Eye (tissue), 1 donor: Measurements from ENCODE around the gene ATP11A.
A peak's percentile ranks its signal among the peaks of the same experiment; 100 is the strongest.
"Not testable (repeated sequence)": the region's sequence is repeated elsewhere in the genome, so short reads cannot be mapped to it uniquely, and the experiment has no call there.

Source experiments
- DNase-seq: peaks from one replicate; pipeline ENCODE4 v3.0.0-alpha.2; 2015

ATP11A gene

GRCh38 chr13:112671359-112671758 lies 18.5 kb upstream of the ATP11A start:
- peak; percentile 30 for DNase-seq

GRCh38 chr13:112672651-112673284 lies 17.1 kb upstream of the ATP11A start:
- no peak for DNase-seq

DNA sequence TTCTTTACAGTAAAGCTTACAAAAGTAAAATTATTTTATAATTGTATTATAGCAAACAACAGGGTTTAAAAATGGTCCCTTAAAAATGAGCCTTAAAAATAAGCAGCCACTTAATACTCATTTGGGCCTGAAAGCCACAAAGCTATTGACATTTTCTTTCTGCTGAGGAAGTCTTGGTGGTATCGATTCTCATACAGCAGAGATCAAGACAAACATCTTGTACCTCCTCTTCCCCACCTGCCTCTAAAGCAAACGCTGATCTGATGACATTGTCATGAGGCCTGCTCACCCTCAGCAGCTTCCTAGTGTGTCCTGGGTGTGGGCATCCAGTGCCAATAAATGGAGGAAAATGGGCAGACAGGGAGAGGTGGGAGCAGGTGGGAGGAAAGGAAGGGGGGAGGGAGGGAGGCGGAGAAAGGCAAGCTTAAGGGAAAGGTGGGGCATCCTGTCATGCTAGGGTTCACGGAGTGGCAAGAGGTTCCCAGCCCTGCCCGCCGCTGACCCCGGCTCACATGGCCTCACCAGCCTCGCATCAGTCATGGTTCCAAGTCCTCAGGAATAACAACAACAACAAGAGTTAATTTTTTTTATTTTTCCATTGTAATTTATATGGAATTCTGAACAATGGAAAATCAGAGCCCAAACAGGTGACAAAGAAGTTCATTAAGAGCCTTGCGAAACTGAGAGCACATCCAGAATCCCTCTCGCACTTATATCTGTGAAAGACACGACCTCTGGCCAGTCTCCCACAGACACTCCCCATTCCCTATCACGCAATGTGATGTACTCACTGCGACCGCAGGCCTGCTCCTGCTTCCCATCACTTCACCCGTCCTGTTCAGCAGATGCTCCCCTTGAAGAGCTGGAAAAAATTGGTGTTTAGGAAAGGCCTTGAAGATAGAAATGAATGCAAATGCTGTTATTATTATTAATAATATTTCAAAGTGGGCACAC lies 15.1 kb upstream of the ATP11A start:
- DNase-seq: no peak

GRCh38 chr13:112675366-112675756 lies 14.5 kb upstream of the ATP11A start:
- no peak for DNase-seq

DNA sequence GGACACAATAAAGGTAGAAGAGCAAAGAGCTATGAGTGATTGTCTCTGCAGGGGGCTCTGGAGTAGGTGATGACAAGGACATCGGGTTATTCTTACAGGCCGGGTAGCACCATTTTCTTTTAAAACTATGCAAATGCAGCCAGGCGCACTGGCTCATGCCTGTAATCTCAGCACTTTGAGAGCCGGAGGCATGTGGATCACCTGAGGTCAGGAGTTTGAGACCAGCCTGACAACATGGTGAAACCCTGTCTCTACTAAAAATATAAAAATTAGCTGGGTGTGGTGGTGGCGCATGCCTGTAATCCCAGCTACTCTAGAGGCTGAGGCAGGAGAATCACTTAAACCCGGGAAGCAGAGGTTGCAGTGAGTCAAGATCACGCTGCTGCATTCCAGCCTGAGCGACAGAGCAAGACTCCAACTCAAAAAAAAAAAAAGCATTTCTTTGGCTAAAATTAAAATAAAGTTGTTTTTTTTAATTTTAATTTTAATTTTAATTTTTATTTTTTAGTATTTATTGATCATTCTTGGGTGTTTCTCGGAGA lies 12.3 kb upstream of the ATP11A start:
- not testable (repeated sequence) for DNase-seq

GRCh38 chr13:112679381-112679780 lies 10.5 kb upstream of the ATP11A start:
- DNase-seq: no peak

- DNase-seq: no peak
Observed at GRCh38 chr13:112679932-112680677, 9.7 kb upstream of the ATP11A start.

DNA sequence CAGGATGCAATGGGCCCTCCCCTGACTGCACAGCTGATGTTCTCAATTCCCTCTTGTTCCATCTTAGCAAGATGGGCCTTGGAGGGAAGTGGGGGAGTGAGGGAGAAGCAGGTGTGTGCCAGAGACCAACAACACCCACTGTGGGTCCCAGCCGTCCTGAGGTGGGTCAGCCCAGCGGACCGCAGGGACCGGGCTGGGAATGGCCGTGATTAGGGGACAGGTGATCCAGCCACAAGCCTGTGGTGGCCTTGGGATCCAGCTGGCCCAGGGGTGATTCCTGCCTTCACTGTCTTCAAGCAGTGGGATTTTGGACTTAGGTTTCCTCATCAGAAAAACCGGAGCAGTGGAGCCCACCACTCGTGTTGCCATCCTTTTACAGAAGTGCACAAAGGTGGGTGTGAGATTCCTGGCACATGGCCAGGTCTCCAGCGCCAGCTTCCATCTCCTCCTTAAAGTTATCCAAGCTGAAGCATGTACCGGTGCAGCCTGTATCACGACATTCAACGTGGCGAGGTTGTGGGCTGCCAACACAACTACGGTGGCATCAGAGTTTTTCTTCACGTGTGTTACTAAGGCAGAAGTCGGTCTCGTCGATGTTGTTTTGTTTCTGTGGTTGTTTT lies 9.0 kb upstream of the ATP11A start:
- DNase-seq: no peak

- DNase-seq: no peak
Observed at GRCh38 chr13:112683581-112683980, 6.3 kb upstream of the ATP11A start.

DNA sequence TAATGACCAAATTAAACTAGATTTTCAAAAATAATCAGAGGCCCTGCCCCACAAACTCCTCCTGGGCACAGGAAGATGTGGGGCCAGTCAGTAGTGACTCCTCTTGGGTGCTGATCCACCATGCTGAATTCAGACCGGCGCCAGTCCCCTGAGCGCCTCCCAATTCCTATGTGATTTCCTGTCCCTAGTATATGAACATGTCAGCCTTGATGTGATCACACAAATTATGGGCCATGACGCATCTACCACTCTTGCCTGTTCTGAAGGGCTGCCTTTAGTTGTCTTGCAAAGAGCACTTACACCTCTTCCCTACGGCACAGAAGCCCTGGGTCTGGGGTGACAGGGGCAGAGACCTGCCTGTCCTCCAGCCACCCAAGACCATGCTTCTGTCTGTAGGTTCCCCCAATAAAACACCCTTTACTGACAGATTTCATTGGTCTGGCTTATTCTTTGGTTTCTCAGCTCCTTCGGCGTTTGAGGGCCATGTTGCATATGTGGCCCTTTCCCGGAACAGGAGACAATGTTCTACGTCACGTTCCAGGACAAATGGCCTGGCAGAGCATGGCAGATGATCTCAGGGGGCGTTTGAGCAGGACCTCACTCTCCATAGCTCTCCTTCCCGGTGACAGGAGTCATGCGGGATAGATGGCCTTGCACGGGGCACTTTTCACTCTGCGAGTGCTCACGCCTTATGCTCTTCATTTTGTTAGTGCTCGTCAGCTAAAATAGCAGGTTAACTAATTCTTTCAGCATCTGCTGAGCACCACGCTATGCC lies 5.6 kb upstream of the ATP11A start:
- DNase-seq: no peak

DNA sequence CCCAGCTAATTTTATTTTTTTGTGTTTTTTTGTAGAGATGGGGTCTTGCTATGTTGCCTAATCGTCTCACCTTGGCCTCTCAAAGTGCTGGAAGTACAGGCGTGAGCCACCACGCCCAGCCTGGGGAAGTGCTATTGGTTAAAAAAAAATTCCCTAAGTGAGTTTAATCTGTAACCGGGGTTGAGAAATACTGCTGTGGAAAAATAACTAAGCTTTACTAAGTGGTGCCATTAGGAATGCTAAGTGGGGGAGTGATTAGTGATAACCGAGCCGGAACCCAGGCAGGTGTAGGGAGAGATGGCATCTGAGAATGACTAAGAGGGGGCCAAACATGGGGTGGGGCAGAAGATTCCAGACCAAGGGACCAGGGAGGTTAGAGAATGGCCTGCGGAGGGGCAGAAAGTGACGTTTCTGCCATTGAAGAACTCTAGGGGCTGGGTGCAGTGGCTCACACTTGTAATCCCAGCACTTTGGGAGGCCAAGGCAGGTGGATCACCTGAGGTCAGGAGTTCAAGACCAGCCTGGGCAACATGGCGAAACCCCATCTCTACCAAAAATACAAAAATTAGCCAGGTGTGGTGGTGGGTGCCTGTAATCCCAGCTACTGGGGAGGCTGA lies 4.5 kb upstream of the ATP11A start:
- DNase-seq: not testable (repeated sequence)

DNA sequence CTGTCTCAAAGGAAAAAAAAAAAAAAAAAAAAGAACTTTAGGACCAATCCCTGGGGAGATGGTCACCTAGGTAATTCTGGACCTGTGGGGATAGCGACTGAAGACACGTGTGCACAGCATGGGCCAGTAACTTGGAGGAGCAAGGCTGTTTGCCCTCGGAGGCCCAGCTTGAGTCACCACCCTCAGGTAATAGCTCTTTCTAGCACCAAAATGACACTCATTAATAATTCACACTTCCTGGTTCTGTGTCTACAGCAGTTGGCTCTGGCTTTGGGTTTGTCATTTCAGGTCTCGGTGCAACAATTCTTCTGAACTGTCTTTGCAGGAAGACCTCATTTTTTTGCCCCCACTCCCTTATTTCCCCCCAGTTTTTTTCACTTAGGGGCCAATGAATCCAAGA lies 3.9 kb upstream of the ATP11A start:
- DNase-seq: no peak

- no peak for DNase-seq
Observed at GRCh38 chr13:112686364-112686763, 3.5 kb upstream of the ATP11A start.

GRCh38 chr13:112686987-112687386 lies 2.9 kb upstream of the ATP11A start:
- DNase-seq: no peak

- DNase-seq: no peak
Observed at GRCh38 chr13:112687836-112688559, 1.8 kb upstream of the ATP11A start.

DNA sequence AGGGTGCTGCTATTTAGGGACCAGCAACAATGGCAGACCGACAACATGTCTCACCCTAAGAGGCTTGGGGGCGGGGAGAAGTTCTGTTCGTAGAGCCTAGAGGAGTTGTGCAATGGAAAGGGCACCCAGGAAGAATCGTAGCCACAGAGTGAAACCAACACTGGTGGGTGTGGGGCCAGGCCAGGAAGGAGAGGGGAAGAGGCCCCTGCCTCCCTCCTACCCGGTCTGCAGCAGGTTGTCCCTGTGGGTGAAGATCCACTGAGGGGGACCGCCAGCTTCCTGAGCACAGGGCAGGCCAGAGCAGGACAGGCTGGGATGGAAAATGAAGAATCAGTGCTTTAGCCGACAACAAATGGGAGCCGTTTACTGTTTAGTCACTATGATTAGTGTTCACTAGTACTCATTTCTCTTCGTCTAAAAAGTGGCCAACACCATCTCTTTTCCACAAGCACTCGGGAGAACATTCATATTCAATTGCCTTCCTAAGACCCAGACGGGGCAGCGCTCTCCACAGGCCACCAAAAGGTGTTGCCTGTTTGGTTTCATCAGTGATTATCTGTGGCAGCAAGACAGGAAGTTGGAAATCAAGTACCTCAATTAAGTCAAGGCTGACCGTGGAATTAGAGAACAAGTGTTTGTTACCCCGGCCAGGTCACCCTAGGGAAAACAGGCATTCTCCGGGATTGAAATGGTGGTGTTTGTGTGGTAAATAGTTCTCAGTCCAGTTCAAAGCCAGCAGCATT lies 1.1 kb upstream of the ATP11A start:
- DNase-seq: no peak

- peak; percentile 82 for DNase-seq
Observed at GRCh38 chr13:112690283-112690929, 568 bp downstream of the ATP11A start.

- DNase-seq: no peak
Observed at GRCh38 chr13:112692104-112692503, 2.3 kb downstream of the ATP11A start.

DNA sequence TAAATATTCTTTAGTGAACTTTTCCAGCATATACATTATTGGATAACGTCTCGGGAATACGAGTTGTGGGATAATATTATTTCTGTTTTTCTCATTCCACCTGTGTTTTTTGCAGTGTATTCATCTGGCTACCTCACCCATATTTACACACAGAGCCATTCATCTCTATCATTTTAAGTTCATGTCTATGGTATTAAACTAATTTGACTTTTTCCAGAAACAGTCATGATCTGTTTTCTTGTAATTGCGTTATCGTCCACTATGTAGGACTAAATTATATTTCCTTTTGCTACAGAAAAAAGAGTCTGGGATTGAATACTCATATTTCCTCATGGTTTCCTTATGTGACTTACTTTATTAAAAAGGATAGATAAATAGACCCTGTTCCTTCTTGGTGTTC lies 2.7 kb downstream of the ATP11A start:
- DNase-seq: no peak
